Epithelial cell of esophagus (primary cell): ENCODE results near the gene IQSEC3.

Experiments used
- DNase-seq: peaks from one replicate; pipeline ENCODE4 v3.0.0; 2010; ENCODE audit warnings: low read depth
- H3K4me3 ChIP-seq: 2 replicates; pipeline ENCODE4 v1.5.1; 2011; ENCODE audit warnings: mild to moderate bottlenecking, low read length, control low read depth
- CTCF ChIP-seq: IDR thresholded peaks from 2 replicates; pipeline ENCODE4 v1.5.1; 2011; ENCODE audit warnings: low read depth, mild to moderate bottlenecking, low read length, control low read depth, inconsistent platforms; ENCODE audit not compliant: insufficient read depth; ENCODE audit errors: missing control alignments

Gene IQSEC3

GRCh38 chr12:195951-196350, 129.4 kb downstream of the IQSEC3 start:
- TF ChIP-seq CTCF, result no peak
- DNase-seq, result no peak
- no peak overlapping the region for H3K4me3 ChIP-seq

GRCh38 chr12:196436-196835, 129.9 kb downstream of the IQSEC3 start:
- no peak overlapping the region for H3K4me3 ChIP-seq
- DNase-seq, result no peak
- TF ChIP-seq CTCF, result no peak

- DNase-seq, result no peak
- H3K4me3 ChIP-seq, result no peak overlapping the region
- TF ChIP-seq CTCF, result no peak
These were observed 130.8 kb downstream of the IQSEC3 start for GRCh38 chr12:197347-197746.

GRCh38 chr12:197911-198695, 131.5 kb downstream of the IQSEC3 start:
- TF ChIP-seq CTCF, result no peak

GRCh38 chr12:198705-199104, 132.1 kb downstream of the IQSEC3 start:
- no peak overlapping the region for H3K4me3 ChIP-seq
- DNase-seq, result no peak
- TF ChIP-seq CTCF, result no peak

More at GRCh38 chr12:197911-198695, 131.5 kb downstream of the IQSEC3 start:
- DNase-seq, result no peak
- no peak overlapping the region for H3K4me3 ChIP-seq

GRCh38 chr12:201361-201760, 134.8 kb downstream of the IQSEC3 start:
- DNase-seq, result no peak
- no peak overlapping the region for H3K4me3 ChIP-seq
- no peak for TF ChIP-seq CTCF
